ENCODE data around the gene FAM193B.
"Not testable (repeated sequence)": the region's sequence is repeated elsewhere in the genome, so short reads cannot be mapped to it uniquely, and the experiment has no call there.

Gene FAM193B

GRCh38 chr5:177575488-177575887 lies 21.1 kb upstream of the FAM193B start:
- no peak for DNase-seq

- no peak for DNase-seq
Measured at GRCh38 chr5:177569894-177570293, 15.5 kb upstream of the FAM193B start.

DNA sequence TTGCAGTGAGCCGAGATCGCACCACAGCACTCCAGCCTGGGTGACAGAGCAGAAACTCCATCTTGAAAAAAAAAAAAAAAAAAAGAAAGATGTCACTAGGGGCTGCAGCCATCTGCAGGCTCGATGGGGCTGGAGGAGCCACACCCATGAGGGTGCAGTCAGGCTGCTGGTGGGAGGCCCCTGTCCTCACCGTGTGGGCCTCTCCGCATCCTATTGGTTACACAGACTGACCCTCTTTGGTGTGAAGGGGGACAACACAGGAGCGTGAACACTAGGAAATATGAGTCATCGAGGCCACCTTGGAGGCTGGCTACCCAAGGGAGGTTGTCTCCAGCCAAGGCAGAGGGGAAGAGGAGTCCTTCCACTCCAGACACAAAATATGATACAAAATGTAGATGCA lies 14.0 kb upstream of the FAM193B start:
- DNase-seq: no peak

DNA sequence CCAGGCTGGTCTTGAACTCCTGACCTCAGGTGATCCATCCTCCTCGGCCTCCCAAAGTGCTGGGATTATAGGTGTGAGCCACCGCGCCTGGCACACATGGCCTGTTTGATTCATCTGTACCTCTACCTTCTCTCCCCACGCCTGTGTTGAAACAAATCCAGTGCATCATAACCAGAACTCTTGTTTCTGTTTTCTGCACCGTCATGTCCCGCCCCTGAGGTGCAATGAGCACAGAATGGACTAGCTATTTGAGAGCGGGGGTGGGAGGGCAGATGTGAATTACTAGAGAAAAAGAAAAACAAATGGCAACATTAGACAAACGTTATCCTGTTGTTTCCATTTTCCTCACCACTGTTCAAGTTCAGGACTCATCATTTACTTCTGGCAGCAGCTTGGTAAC lies 10.7 kb upstream of the FAM193B start:
- DNase-seq: no peak

GRCh38 chr5:177559446-177559941 lies 5.1 kb upstream of the FAM193B start:
- DNase-seq: not testable (repeated sequence)

DNA sequence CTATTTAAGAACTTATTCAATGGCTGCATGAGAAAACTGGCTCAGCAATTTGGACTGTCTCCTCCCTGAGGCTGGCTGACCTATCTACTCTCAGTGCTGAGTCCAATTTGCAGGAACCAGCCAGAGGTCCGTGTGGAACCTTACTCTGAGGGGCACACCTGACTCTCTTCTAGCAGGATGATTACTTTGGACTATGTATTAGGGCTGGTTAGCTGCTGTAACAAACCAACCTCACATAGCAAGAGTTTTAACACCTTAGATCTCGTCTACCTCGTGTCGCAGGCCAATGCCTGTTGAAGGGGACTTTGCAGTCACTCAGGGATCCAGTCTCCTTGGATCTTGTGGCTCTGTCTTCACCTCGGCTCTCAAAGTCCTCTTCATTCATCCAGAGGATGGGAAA lies 3.4 kb upstream of the FAM193B start:
- no peak for DNase-seq

GRCh38 chr5:177557041-177557647 lies 2.8 kb upstream of the FAM193B start:
- DNase-seq: no peak

DNA sequence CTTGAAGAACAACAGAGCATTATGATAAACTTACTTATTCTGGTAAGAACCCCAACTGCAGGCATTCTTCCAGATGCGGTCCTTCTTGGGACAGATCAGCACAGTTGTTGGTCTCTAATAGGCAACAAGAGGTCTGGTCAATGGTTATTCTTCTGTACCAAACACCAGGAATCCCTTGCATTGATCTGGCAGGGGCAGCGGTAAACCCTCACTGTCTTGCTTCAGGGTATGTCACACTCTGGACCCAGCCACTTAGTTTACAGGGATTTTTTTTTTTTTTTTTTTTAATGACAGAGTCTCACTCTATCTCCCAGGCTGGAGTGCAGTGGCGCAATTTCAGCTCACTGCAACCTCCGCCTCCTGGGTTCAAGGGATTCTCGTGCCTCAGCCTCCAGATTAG lies 1.3 kb upstream of the FAM193B start:
- no peak for DNase-seq

DNA sequence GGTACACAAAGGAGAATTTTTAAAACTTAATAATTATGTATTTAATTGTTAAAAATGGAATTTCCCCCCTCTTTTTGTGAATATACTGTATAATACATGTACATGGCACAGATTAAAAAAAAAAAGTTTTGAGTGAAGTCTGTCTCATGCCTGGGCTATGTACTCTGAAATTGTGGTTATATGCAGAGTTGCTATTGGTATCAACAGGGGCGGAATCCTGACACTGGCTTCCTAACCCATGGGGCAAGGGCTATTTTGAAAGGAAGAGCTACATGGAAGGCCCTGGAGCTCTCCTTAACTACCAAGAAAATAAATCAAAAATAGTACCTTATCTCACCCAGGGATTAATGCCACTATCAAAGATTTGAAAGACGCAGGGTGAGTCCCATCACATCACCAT lies 865 bp upstream of the FAM193B start:
- DNase-seq: no peak

- peak; percentile 33 to 35 for DNase-seq
Measured at GRCh38 chr5:177553671-177554429, 513 bp downstream of the FAM193B start.

DNA sequence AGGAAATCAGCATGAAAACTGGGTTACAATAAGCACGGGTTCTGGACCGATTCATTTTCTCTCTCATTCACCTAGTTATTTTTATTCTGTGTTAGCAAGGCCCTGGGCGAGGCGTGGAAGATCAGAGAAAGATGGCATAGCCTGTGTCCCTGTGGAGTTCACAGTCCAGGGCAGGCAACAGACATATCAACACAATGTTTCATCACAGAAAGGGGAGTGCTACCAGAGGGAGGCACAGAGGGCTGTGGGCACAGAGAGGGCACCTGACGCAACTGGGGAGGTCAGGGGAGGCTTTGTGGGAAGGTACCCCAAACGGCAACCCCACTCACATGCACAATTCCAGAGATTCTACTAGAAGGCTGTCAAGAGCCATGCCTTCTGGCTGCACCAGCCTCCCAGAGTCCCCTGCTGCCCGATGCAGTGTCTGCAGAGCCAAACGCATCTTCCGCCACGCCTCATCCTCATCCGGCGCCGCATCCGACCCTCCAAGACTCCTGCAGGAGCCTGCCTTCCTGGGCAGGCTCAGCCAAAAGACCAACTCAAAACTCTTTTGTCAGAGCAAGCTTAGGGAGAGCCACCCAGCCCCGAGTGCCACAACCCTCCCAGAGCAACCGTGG lies 1.4 kb downstream of the FAM193B start:
- DNase-seq: no peak

GRCh38 chr5:177550122-177550521 lies 4.2 kb downstream of the FAM193B start:
- no peak for DNase-seq

- DNase-seq: no peak
Measured at GRCh38 chr5:177548495-177548894, 5.9 kb downstream of the FAM193B start.

DNA sequence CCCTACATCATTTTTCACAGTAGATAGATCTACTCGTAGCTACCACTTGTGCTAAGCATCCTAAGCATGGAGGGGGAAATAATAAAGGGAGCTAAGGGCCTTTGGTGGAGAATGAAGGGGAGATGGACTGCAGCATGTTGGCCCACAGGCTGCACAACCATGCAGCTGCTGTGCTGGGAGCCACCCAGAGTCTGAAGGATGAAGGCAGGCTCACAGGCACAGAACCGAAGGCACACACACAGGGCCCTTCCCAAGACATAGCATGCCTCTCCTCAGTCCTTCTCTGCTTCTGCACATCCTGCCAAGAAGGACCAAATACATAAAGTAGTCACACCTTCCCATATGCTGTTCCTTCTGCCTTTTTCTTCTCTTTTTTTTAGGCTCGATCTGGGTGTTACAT lies 6.6 kb downstream of the FAM193B start:
- no peak for DNase-seq

- no peak for DNase-seq
Measured at GRCh38 chr5:177546258-177546741, 8.1 kb downstream of the FAM193B start.

DNA sequence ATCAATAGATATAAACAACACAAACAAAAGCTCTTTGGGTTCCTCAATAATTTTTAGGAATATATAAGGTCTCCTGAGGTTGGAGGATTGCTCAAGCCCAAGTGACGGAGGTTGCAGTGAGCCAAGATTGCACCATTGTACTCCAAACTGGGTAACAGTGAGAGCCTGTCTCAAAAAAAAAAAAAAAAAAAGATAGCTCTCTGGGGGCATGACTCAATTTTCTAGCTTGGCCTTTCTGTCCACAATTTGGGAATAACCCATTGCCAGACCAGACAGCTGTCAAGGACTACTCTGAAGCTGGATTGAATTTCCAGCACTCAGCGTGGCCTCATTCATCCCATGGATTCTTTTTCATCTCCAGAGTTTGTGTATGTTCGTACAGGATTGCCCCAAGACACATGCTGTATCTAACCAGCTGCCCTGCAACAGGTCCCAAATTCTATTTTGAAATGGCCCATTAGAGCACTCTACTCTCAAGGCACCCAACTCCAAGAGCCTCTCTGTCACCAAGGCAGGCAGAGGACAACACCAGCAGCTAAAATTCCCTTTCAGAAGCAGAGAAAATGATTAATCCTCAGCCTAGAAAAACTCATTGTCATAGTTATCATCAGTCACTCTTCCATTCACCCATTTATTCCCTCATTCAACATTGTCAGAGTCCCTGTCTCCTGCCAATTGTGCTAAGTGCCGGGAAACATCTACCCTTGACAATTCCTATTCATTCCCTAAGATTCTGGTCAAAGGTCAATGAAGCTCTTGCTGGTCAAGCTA lies 8.7 kb downstream of the FAM193B start:
- DNase-seq: no peak

- DNase-seq: no peak
Measured at GRCh38 chr5:177542816-177543465, 11.4 kb downstream of the FAM193B start.

- DNase-seq: no peak
Measured at GRCh38 chr5:177540438-177540837, 13.9 kb downstream of the FAM193B start.

DNA sequence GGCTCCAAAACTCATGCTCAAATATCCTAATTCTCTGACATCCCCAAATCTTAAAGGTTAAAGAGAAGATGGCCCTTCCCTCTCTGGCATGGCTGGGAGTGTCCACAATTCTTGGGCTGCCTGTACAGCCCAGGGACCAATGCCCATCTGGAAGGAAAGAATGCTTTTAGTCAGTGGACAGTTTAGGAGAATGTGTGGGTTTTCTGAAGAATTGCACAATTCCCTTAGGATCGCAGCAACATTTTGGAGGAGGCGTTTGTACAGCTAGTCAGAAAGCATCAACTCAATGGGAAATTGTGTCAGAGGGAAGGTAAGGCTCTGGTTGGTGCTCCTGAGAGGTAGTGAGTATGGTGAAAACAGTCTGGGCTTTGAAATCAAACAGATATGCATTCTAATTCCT lies 15.0 kb downstream of the FAM193B start:
- DNase-seq: no peak

GRCh38 chr5:177538876-177539275 lies 15.5 kb downstream of the FAM193B start:
- no peak for DNase-seq

DNA sequence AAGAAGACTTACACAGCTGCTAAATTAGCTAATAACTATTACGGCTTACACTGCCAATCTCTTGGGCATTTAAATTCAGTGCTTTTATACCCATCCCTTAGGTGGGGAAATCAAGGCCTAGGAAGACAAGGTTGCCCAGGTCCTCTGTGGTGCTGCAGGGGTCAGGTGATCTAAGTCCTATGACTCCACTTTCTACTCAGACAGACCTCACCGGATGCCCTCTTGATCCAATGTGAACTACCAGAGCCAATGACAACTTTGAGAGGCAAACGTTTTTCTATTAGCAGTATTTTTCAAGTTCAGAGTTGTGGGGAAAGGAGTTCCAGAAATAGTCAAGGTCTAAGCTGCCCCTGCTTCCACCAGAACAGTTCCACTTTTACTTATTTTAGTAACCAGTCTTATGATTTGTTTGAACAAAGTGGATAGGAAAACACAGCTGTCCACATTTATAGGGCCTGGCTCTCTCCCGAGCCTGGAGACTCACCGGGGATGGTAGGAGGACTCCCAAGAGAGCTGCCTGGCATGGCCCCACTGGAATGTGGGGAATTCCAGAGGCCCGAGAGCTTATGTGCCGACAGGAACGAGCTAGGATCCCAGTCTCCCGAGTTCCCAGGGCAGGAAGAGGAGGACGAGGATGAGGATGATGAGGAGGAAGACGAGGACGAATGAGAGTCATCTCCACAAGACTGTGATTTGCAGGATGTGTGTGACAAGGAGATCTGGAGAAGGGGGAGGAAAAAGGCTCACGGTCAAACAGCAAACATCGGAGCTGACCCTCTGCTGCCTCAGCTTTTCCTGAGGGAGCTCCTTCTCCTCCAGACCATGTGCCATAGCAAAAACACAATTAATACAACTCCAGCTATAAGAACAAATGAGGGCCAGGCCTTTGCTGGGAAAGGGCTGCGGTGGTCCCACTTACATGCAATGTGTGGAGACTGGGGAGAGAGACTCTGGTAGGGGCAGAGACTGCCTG lies 16.7 kb downstream of the FAM193B start:
- DNase-seq: no peak
